HG03378 (cell line): ENCODE data around the gene FAM124A.

Experiments
- ATAC-seq: cut with Tn5 transposase; IDR thresholded peaks from one replicate; pipeline ENCODE4 v1.9.1; 2021; ENCODE audit warnings: mild to moderate bottlenecking, moderate library complexity; ENCODE audit not compliant: unreplicated experiment

The FAM124A gene

GRCh38 chr13:51303063-51303552, 80.9 kb downstream of the FAM124A start:
- ATAC-seq: no peak

GRCh38 chr13:51303882-51304281, 81.7 kb downstream of the FAM124A start:
- no peak for ATAC-seq

GRCh38 chr13:51305271-51305967, 83.2 kb downstream of the FAM124A start:
- ATAC-seq: no peak

GRCh38 chr13:51308781-51309180, 86.6 kb downstream of the FAM124A start:
- ATAC-seq: no peak

GRCh38 chr13:51311231-51311630, 89.0 kb downstream of the FAM124A start:
- ATAC-seq: no peak

- no peak for ATAC-seq
Measured at GRCh38 chr13:51311957-51312520, 89.8 kb downstream of the FAM124A start.

- ATAC-seq: no peak
Measured at GRCh38 chr13:51313619-51314018, 91.4 kb downstream of the FAM124A start.

- no peak for ATAC-seq
Measured at GRCh38 chr13:51317262-51317661, 95.1 kb downstream of the FAM124A start.

- no peak for ATAC-seq
Measured at GRCh38 chr13:51318015-51318414, 95.8 kb downstream of the FAM124A start.

GRCh38 chr13:51318876-51319275, 96.7 kb downstream of the FAM124A start:
- ATAC-seq: no peak

GRCh38 chr13:51321836-51322235, 99.6 kb downstream of the FAM124A start:
- no peak for ATAC-seq

GRCh38 chr13:51322826-51323225, 100.6 kb downstream of the FAM124A start:
- ATAC-seq: no peak

GRCh38 chr13:51323824-51324511, 101.8 kb downstream of the FAM124A start:
- ATAC-seq: no peak

GRCh38 chr13:51324714-51325420, 102.7 kb downstream of the FAM124A start:
- peak; percentile 64 for ATAC-seq

GRCh38 chr13:51325837-51326236, 103.6 kb downstream of the FAM124A start:
- no peak for ATAC-seq

- ATAC-seq: no peak
Measured at GRCh38 chr13:51326777-51327176, 104.6 kb downstream of the FAM124A start.

- no peak for ATAC-seq
Measured at GRCh38 chr13:51327961-51328360, 105.8 kb downstream of the FAM124A start.

GRCh38 chr13:51328488-51328887, 106.3 kb downstream of the FAM124A start:
- ATAC-seq: no peak

- ATAC-seq: no peak
Measured at GRCh38 chr13:51329606-51330005, 107.4 kb downstream of the FAM124A start.

- peak; percentile 63 for ATAC-seq
Measured at GRCh38 chr13:51330791-51331190, 108.6 kb downstream of the FAM124A start.

GRCh38 chr13:51331354-51331861, 109.2 kb downstream of the FAM124A start:
- peak; percentile 62 for ATAC-seq
